Measurements from ENCODE around the gene PPFIA1. TPM values are rescaled to one million over a fixed set of nuclear protein-coding genes. Genes with fewer than 3 reads are reported as not detected.

PPFIA1 gene
- total RNA-seq, 1 experiment from 2014 or later, result 63.4 TPM

- Histone ChIP-seq H2BK5ac (ENCODE audit: insufficient read length, low read length) (no peak overlapping the region), H4K91ac (ENCODE audit: insufficient read length, low read depth, low read length) (no peak overlapping the region), H3K4ac (ENCODE audit: low read depth, low read length) (no peak overlapping the region), H3T11ph (ENCODE audit: low read length) (no peak overlapping the region), H2AFZ (ENCODE audit: low read length) (no peak overlapping the region), H3K23ac (ENCODE audit: insufficient read length, low read depth, low read length) (no peak overlapping the region), H2BK20ac (ENCODE audit: low read depth, low read length, poor library complexity, severe bottlenecking) (no peak overlapping the region), H3K79me2 (ENCODE audit: insufficient read depth, low read length) (no peaks in the 10 kb centered on the region), H4K20me1 (ENCODE audit: control insufficient read depth, insufficient read depth, insufficient read length) (no peaks in the 10 kb centered on the region), H3K79me1 (ENCODE audit: insufficient read depth, low read depth, low read length, poor library complexity, severe bottlenecking) (no peaks in the 10 kb centered on the region), H2BK15ac (ENCODE audit: low read depth, low read length) (no peak overlapping the region), H3K14ac (ENCODE audit: insufficient read depth, low read length) (no peak overlapping the region), H3K27me3 (ENCODE audit: insufficient read depth, low read length) (no peaks in the 10 kb centered on the region), H4K5ac (ENCODE audit: insufficient read length, low read depth, low read length) (no peak overlapping the region), H3K27ac (ENCODE audit: insufficient read length, low read depth, low read length) (no peak overlapping the region), H4K8ac (replicated peaks; ENCODE audit: insufficient read length, low read depth, low read length) (no peak overlapping the region), H3K9ac (ENCODE audit: extremely low read depth, insufficient read length, low read length) (no peak overlapping the region), H3K4me2 (ENCODE audit: insufficient read depth, insufficient read length, low read length) (no peak overlapping the region), H3K56ac (ENCODE audit: insufficient read length, low read depth, low read length) (no peak overlapping the region), H3K18ac (ENCODE audit: insufficient read length, low read depth, low read length) (no peak overlapping the region), H2BK12ac (ENCODE audit: insufficient read length, low read depth, low read length) (no peak overlapping the region), H3K4me1 (ENCODE audit: insufficient read depth, low read length) (no peaks in the 10 kb centered on the region; the same call in 1 of the 2 replicates), H3K9me3 (ENCODE audit: control insufficient read depth, low read depth, low read length) (no peaks in the 10 kb centered on the region), H3K23me2 (ENCODE audit: insufficient read length, low read depth, low read length, poor library complexity, severe bottlenecking) (no peaks in the 10 kb centered on the region), H2BK120ac (ENCODE audit: low read depth, low read length, poor library complexity, severe bottlenecking) (no peak overlapping the region), H2AK5ac (ENCODE audit: insufficient read length, low read length) (no peak overlapping the region)
- TF ChIP-seq CTCF (conservative IDR thresholded peaks at IDR 0.05), result no peak
- DNase-seq, result no peak
- Mint-ChIP-seq H3K9me3 (no peaks in the 10 kb centered on the region), H3K36me3 (ENCODE audit: insufficient read depth in 1 of 3, low read depth in 3 of 3) (no peaks in the 10 kb centered on the region), H3K4me1 (peaks cover 6 to 16% of the 10 kb centered on the region in 2 experiments), H3K27ac (no peak overlapping the region; a peak in 1 of 7 replicates), H3K4me3 (no peak overlapping the region), H3K27me3 (ENCODE audit: low read depth) (peaks cover 23% of the 10 kb centered on the region)
- WGBS (ENCODE audit: extremely low coverage, insufficient read length, low lambda C conversion rate), result no CpG with 5 or more reads among the region's 8 CpGs
Observed at GRCh38 chr11:70247042-70247709, 23.3 kb upstream of the PPFIA1 start.

Data from H9 (cell line).